Aorta (tissue), 5 donors: ENCODE results near the gene KCNAB2. TPM values are rescaled to one million over a fixed set of nuclear protein-coding genes. Genes with fewer than 3 reads are reported as not detected.
"Not testable (repeated sequence)": the region's sequence is repeated elsewhere in the genome, so short reads cannot be mapped to it uniquely, and the experiment has no call there.

Experiments
- ATAC-seq: fragments of 200-7000 bp; cut with Tn5 transposase; one replicate; pipeline ENCODE4 v1.9.1; 2022; ENCODE audit warnings: moderate library complexity; ENCODE audit not compliant: low FRiP score
- DNase-seq, 2 donors: peaks; one replicate each; pipeline ENCODE4 v3.0.0-alpha.2; 2020
- H3K27ac ChIP-seq, 2 donors: one replicate each; pipeline ENCODE4 v1.5.1; 2013; ENCODE audit warnings: low read length in 2 of 2, mild to moderate bottlenecking in 2 of 2, moderate library complexity in 2 of 2, control low read depth in 1 of 2, inconsistent platforms in 1 of 2, low read depth in 1 of 2
- H3K27me3 ChIP-seq, 2 donors: one replicate each; pipeline ENCODE4 v1.6.1; 2013; ENCODE audit warnings: control low read depth in 1 of 2, low read length in 1 of 2, mild to moderate bottlenecking in 1 of 2, moderate library complexity in 1 of 2; ENCODE audit not compliant: insufficient read depth in 2 of 2, control insufficient read depth in 1 of 2
- H3K36me3 ChIP-seq, 2 donors: one replicate each; pipeline ENCODE4 v1.6.1; 2013; ENCODE audit warnings: control low read depth in 1 of 2, low read length in 1 of 2, mild to moderate bottlenecking in 1 of 2; ENCODE audit not compliant: insufficient read depth in 2 of 2, control insufficient read depth in 1 of 2
- H3K4me1 ChIP-seq, 2 donors: one replicate each; pipeline ENCODE4 v1.6.1; 2013; ENCODE audit warnings: low read length in 2 of 2, control low read depth in 1 of 2, mild to moderate bottlenecking in 1 of 2, moderate library complexity in 1 of 2; ENCODE audit not compliant: insufficient read depth in 2 of 2, control insufficient read depth in 1 of 2
- H3K4me3 ChIP-seq, 2 donors: one replicate each; pipeline ENCODE4 v1.5.1; 2013; ENCODE audit warnings: low read length in 2 of 2, control low read depth in 1 of 2, mild to moderate bottlenecking in 1 of 2
- H3K9me3 ChIP-seq: one replicate; pipeline ENCODE4 v1.6.1; 2013; ENCODE audit warnings: mild to moderate bottlenecking, low read length; ENCODE audit not compliant: control insufficient read depth
- WGBS, 2 donors: extraction: QIAGEN DNeasy Blood & Tissue Kit; methylation state at CpG; one replicate each; pipeline ENCODE4 v1.1.7; 2013; 5-methylcytosine and 5-hydroxymethylcytosine counted together
- intact Hi-C, 2 donors: fragments of 100-400 bp; cut with DNase I; formaldehyde crosslinking; loops; one replicate each; pipeline versions ENCODE4 v1.14.2 to v1.15.0; 2022
- polyA plus RNA-seq, 2 donors: library from polyadenylated mRNA; stranded (reverse); fragments of 200-250 nt; gene quantifications; one replicate each; pipeline ENCODE4 v1.2.3, GENCODE V29; 2013
- total RNA-seq, 2 donors: library from RNA; stranded (reverse); fragmentation: NEBNext Ultra II Directional; extraction: Animal tissue kit (Norgen Biotek cat#: 25700); gene quantifications; one replicate each; pipeline ENCODE4 v1.2.1, GENCODE V29; 2021
- donor health status: healthy with polysubstance abuse.
- donor health status: Bipolar disorder and iron deficiency.
- donor health status: DM: no; HTN: no; CAD: no.
- donor health status: DM: no; HTN: no; CAD: no.
- donor health status: DM: yes; HTN: yes; CAD: no.

KCNAB2 gene
- total and polyA plus RNA-seq, 4 donors: 5.5 to 36.2 (median 11.9) TPM

DNA sequence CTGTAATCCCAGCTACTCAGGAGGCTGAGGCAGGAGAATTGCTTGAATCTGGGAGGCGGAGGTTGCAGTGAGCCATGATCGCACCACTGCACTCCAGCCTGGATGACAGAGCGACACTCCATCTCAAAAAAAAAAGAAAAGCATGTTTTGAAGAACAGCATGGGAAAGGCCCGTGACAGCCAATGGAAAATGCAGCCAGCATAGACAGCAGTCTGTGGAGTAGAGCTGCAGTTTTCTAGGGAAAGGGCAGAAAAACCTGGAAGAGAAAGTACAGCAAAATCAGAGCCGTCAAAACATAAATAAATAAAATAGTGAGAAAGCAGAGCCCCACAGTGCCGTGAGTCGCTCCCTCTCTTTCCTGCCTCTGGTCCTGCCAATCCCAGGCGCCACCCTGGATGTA lies 31.4 kb downstream of the KCNAB2 start:
- 66 to 76% methylated on average over 8 of the region's 8 CpGs for WGBS, 2 donors
- H3K4me3 ChIP-seq, intact Hi-C loops, H3K9me3 ChIP-seq, H3K27me3 ChIP-seq, H3K4me1 ChIP-seq, DNase-seq, H3K27ac ChIP-seq, ATAC-seq, H3K36me3 ChIP-seq: not testable (repeated sequence)

DNA sequence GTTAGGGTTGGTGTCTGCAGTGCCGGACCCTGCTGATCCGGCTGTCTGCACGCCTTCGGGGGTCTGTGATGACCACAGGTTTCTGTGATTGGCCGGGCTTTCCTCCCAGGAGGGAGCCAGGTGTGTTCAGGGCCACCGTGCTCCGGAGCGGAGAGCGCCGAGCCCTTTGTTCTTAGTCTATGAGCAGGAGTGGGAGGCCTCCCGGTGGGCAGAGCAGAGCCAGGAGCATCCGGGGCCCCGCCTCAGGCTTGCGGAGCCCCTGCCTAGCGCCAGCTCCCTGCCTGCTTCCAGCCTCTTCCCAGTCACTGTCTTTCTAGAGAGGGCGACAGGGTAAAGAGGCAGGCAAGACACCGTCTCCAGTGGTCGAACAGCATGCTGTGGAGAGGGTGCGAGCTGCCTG lies 31.8 kb downstream of the KCNAB2 start:
- intact Hi-C loops: no loop called here
- DNase-seq (no peak), ATAC-seq (no peak)
- Histone ChIP-seq H3K9me3 (no peaks in the 10 kb centered on the region), H3K27ac (no peak overlapping the region), H3K4me3 (no peak overlapping the region), H3K36me3 (no peaks in the 10 kb centered on the region), H3K4me1 (no peaks in the 10 kb centered on the region), H3K27me3 (no peaks in the 10 kb centered on the region)
- whole genome bisulfite sequencing, 2 donors: 68 to 71% methylated on average over 19 of the region's 19 CpGs

GRCh38 chr1:6077919-6078318 lies 32.2 kb downstream of the KCNAB2 start:
- H3K27ac ChIP-seq: no peak overlapping the region
- WGBS, 2 donors: 91 to 93% methylated on average over 16 of the region's 16 CpGs
- no peaks in the 10 kb centered on the region for H3K9me3 ChIP-seq
- ATAC-seq (no peak), DNase-seq (no peak)
- no peaks in the 10 kb centered on the region for H3K4me1 ChIP-seq
- intact Hi-C loops: no loop called here
- no peak overlapping the region for H3K4me3 ChIP-seq
- no peaks in the 10 kb centered on the region for H3K36me3 ChIP-seq
- no peaks in the 10 kb centered on the region for H3K27me3 ChIP-seq

- no peak overlapping the region for H3K27ac ChIP-seq
- no peaks in the 10 kb centered on the region for H3K9me3 ChIP-seq
- H3K4me1 ChIP-seq: no peaks in the 10 kb centered on the region
- no peak overlapping the region for H3K4me3 ChIP-seq
- WGBS, 2 donors: 29 to 32% methylated on average over 11 to 12 of the region's 12 CpGs
- DNase-seq (no peak), ATAC-seq (no peak)
- H3K27me3 ChIP-seq: no peaks in the 10 kb centered on the region
- H3K36me3 ChIP-seq: no peaks in the 10 kb centered on the region
- intact Hi-C loops: no loop called here
Observed at GRCh38 chr1:6080469-6080868, 34.8 kb downstream of the KCNAB2 start.

DNA sequence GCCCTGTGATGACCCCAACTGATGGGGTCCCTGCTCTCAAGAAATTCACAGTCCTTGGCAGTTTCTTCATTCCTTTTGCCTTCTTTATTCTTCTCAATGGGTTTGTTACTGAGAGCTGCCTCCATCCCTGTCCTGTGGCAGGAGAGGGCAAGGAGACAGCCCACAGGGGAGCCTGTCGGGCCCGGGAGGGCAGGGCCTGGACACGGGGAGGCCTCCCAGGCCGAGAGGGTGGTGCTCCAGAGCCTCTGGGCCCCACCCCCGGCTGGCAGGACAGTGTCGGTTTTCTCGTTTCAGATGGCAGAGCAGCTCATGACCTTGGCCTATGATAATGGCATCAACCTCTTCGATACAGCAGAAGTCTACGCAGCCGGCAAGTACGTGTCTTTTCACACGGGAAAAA lies 36.2 kb downstream of the KCNAB2 start:
- Histone ChIP-seq H3K36me3 (no peaks in the 10 kb centered on the region), H3K27me3 (no peaks in the 10 kb centered on the region), H3K4me1 (no peaks in the 10 kb centered on the region), H3K27ac (no peak overlapping the region), H3K4me3 (no peak overlapping the region), H3K9me3 (no peaks in the 10 kb centered on the region)
- ATAC-seq: no peak
- intact Hi-C loops: no loop called here
- no peak for DNase-seq
- 88 to 92% methylated on average over 12 of the region's 12 CpGs for WGBS, 2 donors

DNA sequence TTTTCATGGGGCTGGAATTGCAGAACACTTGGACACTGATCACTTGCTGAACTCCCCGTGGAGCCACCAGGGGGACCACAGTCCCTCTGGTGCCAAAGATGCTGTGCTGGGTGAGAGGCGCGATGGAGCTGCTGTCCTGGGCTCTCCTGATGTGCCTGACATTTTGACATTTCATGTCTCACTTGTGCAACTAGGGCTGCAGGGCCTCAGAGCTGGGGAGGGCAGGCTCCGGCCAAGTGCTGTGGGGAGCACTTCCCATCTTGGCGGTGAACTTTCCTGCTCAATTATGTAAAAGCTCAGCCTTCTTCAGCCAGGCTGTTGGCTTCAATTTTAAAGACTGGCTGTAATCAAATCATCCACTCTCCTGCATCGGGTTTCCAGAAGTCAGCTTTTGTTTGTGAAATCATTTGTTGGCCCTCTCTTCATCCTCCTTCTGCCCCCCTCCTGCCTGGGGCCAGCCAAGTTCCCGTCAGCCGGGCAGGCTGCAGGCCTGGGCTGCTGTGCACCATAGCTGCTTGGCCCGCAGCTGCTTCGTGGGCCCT lies 36.8 kb downstream of the KCNAB2 start:
- WGBS, 2 donors: 62 to 69% methylated on average over 10 of the region's 10 CpGs
- intact Hi-C loops: no loop called here
- H3K9me3 ChIP-seq: no peaks in the 10 kb centered on the region
- no peak overlapping the region for H3K27ac ChIP-seq
- DNase-seq (no peak), ATAC-seq (peak; percentile 62)
- no peaks in the 10 kb centered on the region for H3K27me3 ChIP-seq
- no peaks in the 10 kb centered on the region for H3K36me3 ChIP-seq
- no peaks in the 10 kb centered on the region for H3K4me1 ChIP-seq
- no peak overlapping the region for H3K4me3 ChIP-seq

- WGBS, 2 donors: 71 to 77% methylated on average over 18 of the region's 18 CpGs
- no peak for DNase-seq
Observed at GRCh38 chr1:6083385-6083784, 37.7 kb downstream of the KCNAB2 start.

GRCh38 chr1:6083801-6084446 lies 38.2 kb downstream of the KCNAB2 start:
- Histone ChIP-seq H3K27ac (no peak overlapping the region), H3K36me3 (no peaks in the 10 kb centered on the region), H3K4me3 (no peak overlapping the region), H3K4me1 (no peaks in the 10 kb centered on the region), H3K9me3 (no peaks in the 10 kb centered on the region), H3K27me3 (no peaks in the 10 kb centered on the region)
- no peak for DNase-seq
- intact Hi-C loops: no loop called here
- no peak for ATAC-seq
- WGBS, 2 donors: 71 to 74% methylated on average over 12 of the region's 12 CpGs

More at GRCh38 chr1:6083385-6083784, 37.7 kb downstream of the KCNAB2 start:
- H3K4me3 ChIP-seq: no peak overlapping the region
- no peaks in the 10 kb centered on the region for H3K36me3 ChIP-seq
- H3K9me3 ChIP-seq: no peaks in the 10 kb centered on the region
- no peak for ATAC-seq
- H3K4me1 ChIP-seq: no peaks in the 10 kb centered on the region
- no peak overlapping the region for H3K27ac ChIP-seq
- no peaks in the 10 kb centered on the region for H3K27me3 ChIP-seq
- intact Hi-C loops: no loop called here

DNA sequence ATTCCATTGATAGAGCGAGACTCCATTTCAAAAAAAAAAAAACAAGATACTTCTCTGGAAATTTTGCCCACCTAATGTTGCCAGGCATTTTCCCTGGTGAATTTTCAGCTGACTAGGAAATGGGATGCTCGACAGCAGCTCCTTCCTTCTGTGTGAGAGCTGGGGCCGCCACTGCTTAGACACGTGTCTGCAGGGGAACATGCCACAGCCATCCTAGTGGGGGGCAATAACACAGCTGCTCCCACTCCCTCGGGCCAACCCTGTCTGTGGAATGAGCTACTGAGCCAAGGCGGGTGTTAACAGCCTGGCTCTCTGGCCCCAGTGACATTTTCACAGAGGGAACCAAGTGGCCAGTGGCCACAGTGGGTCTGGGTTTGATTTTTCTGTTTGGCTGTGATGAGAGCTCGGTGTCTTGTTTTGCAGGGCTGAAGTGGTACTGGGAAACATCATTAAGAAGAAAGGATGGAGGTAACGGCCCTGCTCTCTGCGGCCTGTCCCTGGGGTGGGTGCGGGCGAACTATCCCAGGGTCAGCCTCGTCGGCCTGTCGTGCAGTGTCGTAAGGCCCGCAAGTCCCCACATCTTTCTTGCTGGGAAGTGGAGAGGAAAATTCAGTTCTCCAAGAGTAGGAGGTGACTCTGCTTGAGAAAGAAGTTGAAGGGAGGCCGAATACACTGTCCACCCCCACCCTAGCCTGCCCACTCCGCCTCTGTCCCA lies 39.2 kb downstream of the KCNAB2 start:
- H3K27ac ChIP-seq: no peak overlapping the region
- 89 to 90% methylated on average over 18 of the region's 18 CpGs for WGBS, 2 donors
- intact Hi-C loops: no loop called here
- ATAC-seq (no peak), DNase-seq (no peak)
- H3K4me1 ChIP-seq: no peaks in the 10 kb centered on the region
- no peak overlapping the region for H3K4me3 ChIP-seq
- H3K36me3 ChIP-seq: no peaks in the 10 kb centered on the region
- H3K27me3 ChIP-seq: no peaks in the 10 kb centered on the region
- no peaks in the 10 kb centered on the region for H3K9me3 ChIP-seq
